Measurements from ENCODE around the gene JDP2. TPM values are rescaled to one million over a fixed set of nuclear protein-coding genes. Genes with fewer than 3 reads are reported as not detected.

Gene JDP2
- polyA plus RNA-seq, 3 donors, result 18.4 to 19.6 (median 19.2) TPM

DNA sequence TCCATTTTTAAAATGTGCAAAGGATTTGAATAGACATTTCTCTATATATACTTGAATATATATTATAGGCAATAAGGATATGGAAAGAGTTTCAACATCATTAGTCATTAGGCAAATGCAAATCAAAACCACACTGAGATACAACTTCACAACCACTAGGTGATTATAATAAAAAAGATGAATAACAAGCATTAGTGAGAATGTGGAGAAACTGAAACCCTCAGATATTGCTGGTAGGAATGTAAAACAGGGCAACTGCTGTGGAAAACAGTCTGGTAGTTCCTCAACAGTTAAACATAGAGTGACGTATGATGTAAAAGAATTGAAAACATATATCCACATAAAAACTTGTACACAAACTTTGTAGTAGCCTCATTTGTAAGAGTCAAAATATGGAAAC, 82.7 kb downstream of the JDP2 start:
- DNase-seq (ENCODE audit: low read depth in 3 of 3, low spot score in 2 of 3), result no peak

- no peak for DNase-seq (ENCODE audit: low read depth in 3 of 3, low spot score in 2 of 3)
These were observed 83.4 kb downstream of the JDP2 start for GRCh38 chr14:75511201-75511600.

GRCh38 chr14:75513911-75514672, 86.3 kb downstream of the JDP2 start:
- no peak for DNase-seq (ENCODE audit: low read depth in 3 of 3, low spot score in 2 of 3)

DNA sequence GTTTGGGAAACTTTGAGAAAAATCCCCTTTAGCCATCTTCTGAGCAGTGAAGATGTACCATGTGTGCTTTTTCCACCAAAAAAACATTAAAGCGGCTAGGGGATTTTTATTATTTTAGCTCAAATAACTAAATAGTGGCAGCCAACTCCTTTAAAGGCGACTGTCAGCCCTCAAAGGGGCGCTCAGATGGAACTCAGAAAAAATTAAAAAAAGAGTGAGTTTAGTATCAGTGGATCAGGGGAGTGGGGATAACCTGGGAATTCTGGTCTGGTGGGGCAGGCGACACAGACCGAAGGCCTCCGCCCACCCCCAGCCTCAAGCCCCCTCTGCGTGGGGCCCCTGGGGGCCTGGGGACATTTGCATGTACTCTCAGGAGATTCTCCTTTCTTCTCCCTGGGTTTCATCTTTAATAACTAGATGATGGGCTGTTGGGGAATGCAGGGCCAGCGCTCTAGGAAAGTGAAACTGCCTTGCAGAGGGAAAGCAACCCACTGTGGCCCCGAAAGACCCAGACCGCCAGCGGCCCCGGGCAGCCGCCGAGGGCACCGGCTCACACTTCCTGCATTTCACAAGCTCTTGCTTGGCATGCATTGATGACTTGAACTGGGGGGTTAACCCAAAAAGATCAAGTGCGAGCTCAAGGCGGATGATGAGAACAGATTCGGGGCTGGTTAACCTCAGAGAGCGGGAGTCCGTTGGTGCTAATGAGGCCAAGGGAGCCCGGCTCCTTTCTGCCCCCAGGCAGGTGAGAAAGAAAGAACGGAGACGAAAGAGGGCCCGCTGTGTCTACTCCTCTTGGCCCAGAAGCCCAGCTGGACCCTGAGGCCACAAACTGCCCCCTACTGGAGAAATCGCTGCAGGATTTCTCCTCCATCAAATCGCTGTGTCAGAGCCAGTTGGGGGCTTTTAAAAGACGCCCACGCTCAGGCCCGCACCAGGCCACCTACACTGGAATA, 87.1 kb downstream of the JDP2 start:
- DNase-seq (ENCODE audit: low read depth in 3 of 3, low spot score in 2 of 3), result no peak

GRCh38 chr14:75515629-75515996, 87.8 kb downstream of the JDP2 start:
- DNase-seq (ENCODE audit: low read depth in 3 of 3, low spot score in 2 of 3), result no peak

- DNase-seq (ENCODE audit: low read depth in 3 of 3, low spot score in 2 of 3), result no peak
These were observed 90.8 kb downstream of the JDP2 start for GRCh38 chr14:75518625-75519024.

- no peak for DNase-seq (ENCODE audit: low read depth in 3 of 3, low spot score in 2 of 3)
These were observed 91.6 kb downstream of the JDP2 start for GRCh38 chr14:75519394-75519793.

- DNase-seq (ENCODE audit: low read depth in 3 of 3, low spot score in 2 of 3), result no peak
These were observed 92.3 kb downstream of the JDP2 start for GRCh38 chr14:75519826-75520728.

DNA sequence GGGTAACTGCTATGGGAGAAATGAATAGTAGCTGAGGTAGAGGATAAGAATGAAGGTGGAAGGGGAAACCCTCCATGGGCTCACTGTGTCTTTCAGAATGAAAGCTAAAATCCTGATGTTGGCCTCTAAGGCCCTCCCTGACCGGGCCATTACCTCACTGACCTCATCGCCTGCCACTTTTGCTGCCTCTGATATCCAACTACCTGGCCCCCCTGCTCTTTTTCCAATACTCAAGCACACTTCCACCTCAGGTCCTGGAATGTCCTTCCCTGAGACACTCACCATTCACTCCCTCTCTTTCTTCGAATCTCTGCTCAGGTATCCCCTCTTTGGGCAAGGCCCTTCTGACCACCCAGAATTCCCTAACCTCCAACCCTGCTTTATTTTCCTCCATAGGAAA, 93.0 kb downstream of the JDP2 start:
- DNase-seq (ENCODE audit: low read depth in 3 of 3, low spot score in 2 of 3), result no peak

- no peak for DNase-seq (ENCODE audit: low read depth in 3 of 3, low spot score in 2 of 3)
These were observed 93.8 kb downstream of the JDP2 start for GRCh38 chr14:75521415-75522199.

DNA sequence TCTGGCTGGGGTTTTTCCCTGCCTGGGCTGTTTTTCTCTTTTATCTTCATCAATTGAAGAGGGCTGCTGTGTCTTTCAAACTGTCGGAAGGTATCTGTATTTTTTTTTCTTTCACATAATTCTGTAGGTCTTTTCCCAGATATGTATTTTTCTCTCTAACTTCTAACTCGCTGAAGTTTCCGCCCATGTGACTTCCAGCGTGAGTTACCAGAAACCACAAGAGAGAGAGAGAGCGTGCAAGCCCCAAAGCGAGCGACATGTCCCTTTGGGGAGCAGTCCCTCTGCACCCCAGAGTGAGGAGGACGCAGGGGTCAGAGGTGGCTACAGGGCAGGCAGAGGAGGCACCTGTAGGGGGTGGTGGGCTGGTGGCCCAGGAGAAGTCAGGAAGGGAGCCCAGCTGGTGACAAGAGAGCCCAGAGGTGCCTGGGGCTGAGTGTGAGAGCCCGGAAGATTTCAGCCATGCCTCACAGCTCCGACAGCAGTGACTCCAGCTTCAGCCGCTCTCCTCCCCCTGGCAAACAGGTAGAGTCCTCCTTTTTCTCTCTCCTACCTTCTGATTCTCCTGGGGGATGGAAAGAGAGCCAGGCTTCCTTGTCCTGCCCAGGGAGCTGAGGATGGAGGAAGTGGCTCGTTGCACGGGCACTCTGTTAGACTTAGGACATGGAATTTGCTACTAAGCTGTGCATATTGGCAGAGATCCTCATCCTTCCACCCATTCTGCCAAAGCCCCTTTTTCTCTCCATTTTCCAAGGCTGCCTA, 94.6 kb downstream of the JDP2 start, which contains the start of gene BATF:
Gene BATF, plus strand, starts transcription at position 246 of the 759 bp plus-strand sequence. Its CDS starts 214 bp downstream, at position 460.
- DNase-seq (ENCODE audit: low read depth in 3 of 3, low spot score in 2 of 3), result no peak

DNA sequence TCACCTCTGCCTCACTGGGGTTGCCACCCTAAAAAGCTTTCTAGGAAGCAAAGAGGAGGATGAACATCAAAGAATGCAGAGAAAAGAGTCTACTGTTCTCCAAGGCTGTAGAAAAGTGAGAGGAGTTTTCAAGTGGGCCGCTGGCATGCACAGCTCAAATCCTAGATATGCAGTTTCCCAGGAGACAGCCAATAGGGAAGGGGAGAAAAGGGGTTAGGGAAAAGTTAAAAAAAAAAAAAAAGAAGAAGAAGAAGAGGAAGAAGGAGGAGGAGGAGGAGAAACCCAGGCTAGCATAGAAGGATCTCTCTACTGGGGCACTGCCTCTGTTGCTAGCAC, 95.1 kb downstream of the JDP2 start:
- no peak for DNase-seq (ENCODE audit: low read depth in 3 of 3, low spot score in 2 of 3)

Other genes with a start within 250 kb of the JDP2 start
- gene FOS, start 149.2 kb upstream of the JDP2 start, polyA plus RNA-seq (ENCODE audit: insufficient read length in 3 of 3), result 100 to 1,000 TPM; 337 to 735 (median 440) TPM
- gene BATF, start 94.4 kb downstream of the JDP2 start, polyA plus RNA-seq (ENCODE audit: insufficient read length in 3 of 3), result under 1 TPM in 2 of 3 donors, not detected in 1; 0.41 to 0.47 TPM
- gene FLVCR2, start 150.6 kb downstream of the JDP2 start, polyA plus RNA-seq (ENCODE audit: insufficient read length in 3 of 3), result 1 to 10 TPM; 7.8 to 8.9 (median 7.9) TPM
- gene ERG28, start 232.9 kb downstream of the JDP2 start, polyA plus RNA-seq (ENCODE audit: insufficient read length in 3 of 3), result 10 to 100 TPM; 36.4 to 36.8 (median 36.4) TPM
- 10 to 100 TPM; 28.7 to 35.1 (median 33.1) TPM for gene TTLL5, start 233.2 kb downstream of the JDP2 start, polyA plus RNA-seq (ENCODE audit: insufficient read length in 3 of 3)